GM18526 (cell line): Measurements from ENCODE around the gene LEFTY1.

Experiments
- POLR2A ChIP-seq: IDR thresholded peaks from 3 replicates; pipeline ENCODE4 v1.6.1; 2011; ENCODE audit not compliant: insufficient read length; ENCODE audit errors: extremely low read depth

The LEFTY1 gene

DNA sequence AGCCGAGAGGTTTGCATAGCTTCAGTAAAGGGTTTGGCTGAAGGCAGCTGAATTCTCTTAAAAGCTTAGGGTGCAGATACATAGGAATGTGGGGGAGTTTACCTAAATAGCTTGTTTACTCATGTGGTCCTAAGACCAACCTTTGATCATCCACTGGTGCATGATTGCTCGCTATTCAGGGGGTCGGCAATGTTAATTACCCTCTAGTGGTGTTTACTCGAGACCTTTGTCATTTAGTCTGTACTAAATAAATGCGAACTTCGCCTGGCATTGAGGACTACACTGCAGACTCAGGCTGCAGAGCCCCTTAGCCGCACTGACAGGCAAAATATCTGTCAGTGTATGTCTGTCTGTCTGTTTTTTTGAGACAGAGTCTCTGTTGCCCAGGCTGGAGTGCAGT lies 38.6 kb downstream of the LEFTY1 start:
- TF ChIP-seq POLR2A, result no peak

DNA sequence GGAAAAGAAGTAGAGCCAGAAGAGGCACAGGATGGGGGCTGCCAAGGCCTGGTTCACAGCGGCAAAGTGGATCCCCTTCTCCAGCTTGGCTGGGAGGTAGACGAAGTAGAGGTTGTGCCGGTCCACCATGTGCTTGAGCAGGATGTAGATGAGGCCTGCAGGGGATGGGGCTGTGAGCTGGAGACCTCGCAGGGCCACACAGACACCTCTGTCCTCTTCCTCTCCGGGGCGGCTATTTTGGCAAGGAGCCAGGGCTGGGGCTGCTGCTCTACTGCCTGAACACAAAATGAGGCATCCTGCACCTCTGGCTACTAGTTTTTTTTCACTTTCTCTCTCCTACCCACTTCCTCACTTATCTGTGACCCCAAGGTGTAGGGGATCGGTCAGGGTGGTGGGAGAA lies 39.0 kb downstream of the LEFTY1 start:
- TF ChIP-seq POLR2A, result no peak

DNA sequence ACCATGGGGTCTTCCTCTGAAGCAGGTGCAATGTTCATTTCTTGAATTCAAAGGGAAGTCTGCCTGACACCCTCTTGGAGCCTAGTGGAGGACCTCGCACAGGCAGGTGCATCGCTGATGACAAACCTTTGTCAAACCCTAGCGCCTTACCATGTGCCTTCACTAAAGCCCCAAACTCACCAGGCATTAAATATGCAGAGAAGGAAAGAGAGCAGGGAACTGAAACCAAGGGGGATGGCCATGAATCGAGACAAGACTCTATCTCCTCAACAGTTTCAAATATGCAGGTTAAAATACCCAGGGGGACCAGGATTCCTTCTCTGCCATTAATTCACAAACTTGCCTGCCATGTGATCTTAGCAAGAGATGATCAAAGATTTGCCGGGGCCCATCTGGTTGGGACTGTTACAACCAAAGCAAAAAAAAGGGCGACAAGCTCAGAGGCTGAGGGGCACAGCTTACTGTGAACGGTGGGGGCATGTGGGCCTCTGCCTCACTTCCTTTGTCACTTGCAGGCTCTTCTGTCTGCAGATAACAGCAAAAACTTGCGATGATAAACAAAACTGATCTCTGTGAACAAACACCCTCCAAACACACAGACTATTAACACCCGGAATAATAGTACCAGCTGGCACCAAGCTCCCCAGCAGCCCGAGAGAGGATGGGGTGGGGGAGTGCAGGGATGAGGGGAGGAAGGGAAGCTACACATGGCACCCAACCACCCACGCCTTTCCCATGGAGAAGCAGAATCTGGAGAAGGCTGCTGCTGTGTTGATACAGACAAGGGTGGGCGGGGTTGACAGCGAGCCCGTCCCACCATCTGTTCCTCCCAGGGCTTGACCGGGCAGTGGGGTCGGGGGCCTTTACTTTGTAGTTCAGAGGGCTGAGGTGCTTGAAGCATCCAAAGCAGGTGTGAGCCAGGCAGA lies 40.7 kb downstream of the LEFTY1 start:
- TF ChIP-seq POLR2A, result no peak

DNA sequence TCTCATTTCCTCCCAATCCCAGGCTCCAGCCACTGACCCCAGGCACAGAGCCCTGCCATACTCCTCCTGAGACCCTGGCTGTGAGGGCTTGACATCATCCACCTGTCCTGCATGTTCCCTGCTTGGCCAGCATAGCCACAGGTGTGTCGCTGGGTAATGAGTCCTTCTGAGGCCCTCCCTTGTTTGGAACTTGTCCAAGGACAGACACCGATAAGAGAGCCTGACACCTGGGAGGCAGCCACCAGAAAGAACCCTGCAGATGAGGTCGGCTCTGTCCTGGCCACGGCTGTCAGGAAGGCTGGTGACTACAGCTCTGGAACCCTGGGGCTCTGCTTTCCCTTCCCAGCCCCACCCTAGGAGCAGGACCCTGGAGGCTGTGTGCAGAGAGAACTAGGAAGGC lies 41.3 kb downstream of the LEFTY1 start:
- no peak for TF ChIP-seq POLR2A

GRCh38 chr1:225846331-225847310 lies 42.3 kb downstream of the LEFTY1 start:
- no peak for TF ChIP-seq POLR2A

DNA sequence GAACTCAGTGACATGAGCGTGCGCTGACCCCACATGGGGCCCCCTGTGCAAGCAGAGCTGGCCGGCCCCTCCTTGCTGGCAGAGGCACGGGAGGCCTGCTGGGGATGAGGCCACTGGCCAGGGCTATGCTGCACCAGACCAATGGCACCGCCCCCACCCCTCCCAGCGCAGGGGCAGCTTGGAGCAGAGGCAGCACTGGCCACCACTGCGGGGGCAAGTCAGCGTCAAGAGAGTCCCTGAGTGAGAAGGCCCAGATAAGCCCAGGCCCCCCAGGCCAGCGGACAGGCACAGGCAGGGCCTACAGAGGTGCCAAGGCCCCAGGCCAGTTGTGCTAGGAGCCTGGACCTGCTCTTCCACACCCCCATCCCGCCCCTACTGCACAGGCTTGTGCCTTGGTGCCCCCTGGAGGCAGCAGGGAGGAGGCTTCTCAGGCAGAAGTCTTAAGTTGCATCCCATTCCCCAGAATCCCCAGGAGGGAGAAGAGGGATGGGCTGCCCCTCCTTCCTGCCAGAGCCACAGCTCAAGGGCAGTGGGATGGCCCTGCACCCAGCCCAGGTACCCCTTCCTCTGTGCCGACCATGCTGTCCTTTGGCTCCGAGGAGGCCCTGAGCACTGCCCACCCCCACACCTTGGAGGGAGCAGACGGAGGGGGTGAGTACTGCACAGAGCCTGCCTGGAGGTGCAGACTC lies 43.2 kb downstream of the LEFTY1 start:
- TF ChIP-seq POLR2A, result no peak

- no peak for TF ChIP-seq POLR2A
Measured at GRCh38 chr1:225845097-225845496, 43.8 kb downstream of the LEFTY1 start.

DNA sequence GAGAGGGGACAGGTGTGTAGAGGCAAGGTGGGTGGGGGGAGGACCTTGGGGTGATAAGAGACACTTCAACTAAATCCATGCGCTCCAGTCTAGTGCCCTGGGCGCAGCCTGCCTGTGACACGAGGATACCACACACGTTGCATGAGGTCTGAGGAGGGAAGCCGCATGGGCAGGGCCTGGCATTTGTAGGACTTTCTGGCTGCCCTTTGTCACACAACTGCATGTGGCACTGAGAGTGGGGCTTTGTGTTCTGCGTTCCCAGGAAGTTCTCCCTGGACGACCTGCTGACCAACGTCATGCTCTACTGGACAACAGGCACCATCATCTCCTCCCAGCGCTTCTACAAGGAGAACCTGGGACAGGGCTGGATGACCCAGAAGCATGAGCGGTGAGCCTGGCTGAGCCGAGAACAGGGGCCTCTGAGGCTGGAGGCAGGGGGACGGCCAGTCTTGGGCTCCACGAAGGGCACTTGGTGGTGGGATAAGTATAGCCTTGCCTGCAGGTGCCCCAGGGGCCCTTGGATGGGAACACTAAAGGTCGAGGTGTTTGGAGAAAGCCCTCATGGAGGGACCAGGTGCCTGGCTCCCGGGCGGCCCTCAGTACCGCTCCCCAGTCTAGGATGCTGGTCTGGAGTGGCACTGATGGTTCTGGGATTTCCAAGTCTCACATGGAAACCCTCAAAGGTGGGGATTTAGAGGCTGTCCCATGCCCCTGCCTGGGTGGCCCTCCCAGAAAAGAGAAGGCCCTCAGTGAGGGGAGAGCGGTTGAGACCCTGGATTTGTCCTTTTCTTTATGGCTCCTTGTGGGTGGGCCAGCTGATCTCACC lies 44.5 kb downstream of the LEFTY1 start:
- TF ChIP-seq POLR2A, result no peak

- TF ChIP-seq POLR2A, result no peak
Measured at GRCh38 chr1:225843426-225843795, 45.5 kb downstream of the LEFTY1 start.

GRCh38 chr1:225842788-225843425 lies 46.0 kb downstream of the LEFTY1 start:
- TF ChIP-seq POLR2A, result no peak

DNA sequence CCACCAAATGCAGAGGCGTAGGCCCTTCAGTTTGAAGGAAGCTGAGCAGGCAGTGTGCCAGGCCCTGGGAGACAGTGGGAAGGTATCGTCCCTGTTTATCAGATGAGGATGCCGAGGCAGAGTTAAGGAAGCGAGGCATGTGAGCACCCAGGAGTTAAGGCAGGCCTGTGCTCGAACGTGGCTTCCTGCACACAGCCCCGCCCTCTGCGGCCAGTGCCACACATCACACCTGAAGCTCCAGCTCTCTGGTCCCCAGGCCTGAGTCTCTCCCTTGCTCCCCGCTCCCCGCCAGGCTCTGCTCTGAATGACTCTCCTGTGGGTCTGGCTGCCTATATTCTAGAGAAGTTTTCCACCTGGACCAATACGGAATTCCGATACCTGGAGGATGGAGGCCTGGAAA lies 46.9 kb downstream of the LEFTY1 start:
- TF ChIP-seq POLR2A, result no peak

GRCh38 chr1:225840713-225841112 lies 48.2 kb downstream of the LEFTY1 start:
- TF ChIP-seq POLR2A, result no peak

DNA sequence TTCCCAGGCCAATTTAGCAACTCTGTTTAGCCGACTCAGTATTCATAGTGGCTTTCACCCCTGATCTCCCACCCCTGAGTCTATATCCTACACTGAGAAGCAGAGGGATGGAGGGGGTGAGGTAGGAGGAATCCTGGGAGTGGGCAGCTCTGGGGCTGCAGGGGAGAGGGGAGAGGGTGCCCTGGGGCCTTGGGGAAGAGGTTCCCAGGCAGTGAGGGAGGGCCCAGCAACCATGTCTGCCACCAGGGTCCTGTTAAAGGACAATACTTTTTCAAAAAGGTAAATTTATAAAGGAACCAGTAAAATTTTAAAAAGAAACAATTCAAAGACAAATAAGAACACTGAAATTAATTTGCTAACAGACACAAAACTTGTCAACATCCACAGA lies 48.7 kb downstream of the LEFTY1 start:
- no peak for TF ChIP-seq POLR2A

DNA sequence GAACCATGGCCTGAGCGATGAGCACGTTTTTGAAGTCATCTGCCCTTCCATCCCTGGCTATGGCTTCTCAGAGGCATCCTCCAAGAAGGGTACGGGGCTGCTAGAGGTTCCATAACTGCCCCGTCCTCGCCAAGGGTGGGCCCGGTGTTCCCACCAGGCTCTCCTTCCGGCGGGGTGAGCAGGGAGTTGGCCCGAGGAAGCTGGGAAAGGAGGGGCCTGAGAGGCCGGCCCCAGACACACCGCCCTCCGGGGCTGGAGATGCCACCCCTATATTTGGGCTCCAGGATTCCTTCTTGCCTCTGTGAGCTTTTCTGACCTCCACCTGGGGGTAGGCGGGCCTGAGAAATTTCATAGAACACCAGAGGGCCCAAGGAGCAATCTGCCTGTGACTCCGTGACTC lies 50.2 kb downstream of the LEFTY1 start:
- no peak for TF ChIP-seq POLR2A
